ENCODE measurements around the gene FHL2. TPM values are rescaled to one million over a fixed set of nuclear protein-coding genes. Genes with fewer than 3 reads are reported as not detected.
"Not testable (repeated sequence)": the region's sequence is repeated elsewhere in the genome, so short reads cannot be mapped to it uniquely, and the experiment has no call there.

The FHL2 gene
- total RNA-seq, 4 donors from 2014 or later: 41.8 to 75.9 (median 65.3) TPM

GRCh38 chr2:105427485-105427884 is 28.6 kb upstream of the FHL2 start:
- Histone ChIP-seq H3K4me3 (no peak overlapping the region), H3K27me3 (no peaks in the 10 kb centered on the region), H3K36me3 (no peaks in the 10 kb centered on the region), H3K4me1 (peaks cover 0 to under 1% (median 0%) of the 10 kb centered on the region in 4 donors), H3K9me3 (no peaks in the 10 kb centered on the region), H3K27ac (no peak overlapping the region)
- TF ChIP-seq CTCF (IDR thresholded peaks at IDR 0.05) (no peak), POLR2A (IDR thresholded peaks at IDR 0.05) (no peak)
- no peak for DNase-seq

- no peaks in the 10 kb centered on the region for H3K27me3 ChIP-seq
These were observed 27.9 kb upstream of the FHL2 start for GRCh38 chr2:105426626-105427292.

GRCh38 chr2:105425936-105426625 is 27.2 kb upstream of the FHL2 start:
- Histone ChIP-seq H3K4me3 (no peak overlapping the region), H3K27ac (no peak overlapping the region), H3K36me3 (no peaks in the 10 kb centered on the region), H3K9me3 (no peaks in the 10 kb centered on the region), H3K4me1 (no peaks in the 10 kb centered on the region), H3K27me3 (no peaks in the 10 kb centered on the region)
- DNase-seq: no peak
- no peak for TF ChIP-seq POLR2A (IDR thresholded peaks at IDR 0.05)
- TF ChIP-seq CTCF (IDR thresholded peaks at IDR 0.05): no peak

More at GRCh38 chr2:105426626-105427292, 27.9 kb upstream of the FHL2 start:
- no peaks in the 10 kb centered on the region for H3K9me3 ChIP-seq
- no peak for DNase-seq
- TF ChIP-seq POLR2A (IDR thresholded peaks at IDR 0.05) (no peak), CTCF (IDR thresholded peaks at IDR 0.05) (no peak)
- H3K36me3 ChIP-seq: no peaks in the 10 kb centered on the region
- H3K4me3 ChIP-seq: no peak overlapping the region
- H3K27ac ChIP-seq: no peak overlapping the region
- no peaks in the 10 kb centered on the region for H3K4me1 ChIP-seq

- not testable (repeated sequence) for H3K36me3 ChIP-seq, H3K27ac ChIP-seq, H3K4me3 ChIP-seq, H3K4me1 ChIP-seq, DNase-seq, H3K9me3 ChIP-seq, H3K27me3 ChIP-seq
These were observed 26.0 kb upstream of the FHL2 start for GRCh38 chr2:105424836-105425235.

GRCh38 chr2:105422801-105423200 is 23.9 kb upstream of the FHL2 start:
- H3K36me3 ChIP-seq: no peaks in the 10 kb centered on the region
- no peak overlapping the region for H3K27ac ChIP-seq
- no peak overlapping the region for H3K4me3 ChIP-seq
- no peaks in the 10 kb centered on the region for H3K9me3 ChIP-seq
- no peaks in the 10 kb centered on the region for H3K27me3 ChIP-seq
- no peaks in the 10 kb centered on the region for H3K4me1 ChIP-seq
- no peak for TF ChIP-seq POLR2A (IDR thresholded peaks at IDR 0.05)
- no peak for TF ChIP-seq CTCF (IDR thresholded peaks at IDR 0.05)
- DNase-seq: no peak

- Histone ChIP-seq H3K36me3 (no peaks in the 10 kb centered on the region), H3K9me3 (no peaks in the 10 kb centered on the region), H3K27me3 (no peaks in the 10 kb centered on the region), H3K4me3 (no peak overlapping the region), H3K4me1 (no peaks in the 10 kb centered on the region), H3K27ac (no peak overlapping the region)
- TF ChIP-seq CTCF (IDR thresholded peaks at IDR 0.05) (no peak), POLR2A (IDR thresholded peaks at IDR 0.05) (no peak)
- no peak for DNase-seq
These were observed 22.2 kb upstream of the FHL2 start for GRCh38 chr2:105421053-105421452.

Data from Peyer's patch (tissue), 4 donors.